Activated T-helper 17 cell treated with anti-CD3 and anti-CD28 coated beads, Interleukin-2, amount 50 U/mL, for 72 hours (primary cell): ENCODE measurements around the gene BRCA2. TPM values are rescaled to one million over a fixed set of nuclear protein-coding genes. Genes with fewer than 3 reads are reported as not detected.
A peak's percentile ranks its signal among the peaks of the same experiment; 100 is the strongest.

Source experiments
- ATAC-seq: fragments of 150-1000 bp; cut with Tn5 transposase; replicated peaks from 2 replicates; pipeline ENCODE4 v1.10.0; 2021; ENCODE audit warnings: mild to moderate bottlenecking, moderate library complexity
- H3K27ac Mint-ChIP-seq: one replicate; pipeline ENCODE4 v1.8.0; 2022; ENCODE audit warnings: mixed read lengths
- H3K27me3 Mint-ChIP-seq: one replicate; pipeline ENCODE4 v1.8.0; 2022; ENCODE audit warnings: mixed read lengths
- H3K36me3 Mint-ChIP-seq: one replicate; pipeline ENCODE4 v1.8.0; 2022; ENCODE audit warnings: low read depth, mild to moderate bottlenecking, mixed read lengths
- H3K4me1 Mint-ChIP-seq: one replicate; pipeline ENCODE4 v1.8.0; 2022; ENCODE audit warnings: mixed read lengths
- H3K4me3 Mint-ChIP-seq: one replicate; pipeline ENCODE4 v1.8.0; 2022; ENCODE audit warnings: mild to moderate bottlenecking, mixed read lengths
- H3K9me3 Mint-ChIP-seq: one replicate; pipeline ENCODE4 v1.8.0; 2022; ENCODE audit warnings: mixed read lengths
- total RNA-seq, 2 donors: library from RNA; stranded (reverse); gene quantifications; one replicate each; pipeline ENCODE4 v1.2.3, GENCODE V29; 2022

The BRCA2 gene
- 10 to 100 TPM; 27.7 to 28.5 TPM for total RNA-seq

DNA sequence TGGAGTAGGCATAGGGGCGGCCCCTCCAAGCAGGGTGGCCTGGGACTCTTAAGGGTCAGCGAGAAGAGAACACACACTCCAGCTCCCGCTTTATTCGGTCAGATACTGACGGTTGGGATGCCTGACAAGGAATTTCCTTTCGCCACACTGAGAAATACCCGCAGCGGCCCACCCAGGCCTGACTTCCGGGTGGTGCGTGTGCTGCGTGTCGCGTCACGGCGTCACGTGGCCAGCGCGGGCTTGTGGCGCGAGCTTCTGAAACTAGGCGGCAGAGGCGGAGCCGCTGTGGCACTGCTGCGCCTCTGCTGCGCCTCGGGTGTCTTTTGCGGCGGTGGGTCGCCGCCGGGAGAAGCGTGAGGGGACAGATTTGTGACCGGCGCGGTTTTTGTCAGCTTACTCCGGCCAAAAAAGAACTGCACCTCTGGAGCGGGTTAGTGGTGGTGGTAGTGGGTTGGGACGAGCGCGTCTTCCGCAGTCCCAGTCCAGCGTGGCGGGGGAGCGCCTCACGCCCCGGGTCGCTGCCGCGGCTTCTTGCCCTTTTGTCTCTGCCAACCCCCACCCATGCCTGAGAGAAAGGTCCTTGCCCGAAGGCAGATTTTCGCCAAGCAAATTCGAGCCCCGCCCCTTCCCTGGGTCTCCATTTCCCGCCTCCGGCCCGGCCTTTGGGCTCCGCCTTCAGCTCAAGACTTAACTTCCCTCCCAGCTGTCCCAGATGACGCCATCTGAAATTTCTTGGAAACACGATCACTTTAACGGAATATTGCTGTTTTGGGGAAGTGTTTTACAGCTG is at the start of gene BRCA2, which contains the start of gene ZAR1L:
BRCA2 (plus strand) TSS at position 271 of the 790 bp plus-strand sequence. CDS start 953 bp downstream, outside the sequence.
ZAR1L (minus strand) TSS at position 126 of the 790 bp plus-strand sequence. CDS start 3,438 bp downstream, outside the sequence.
- peak within 1 kb of the TSS; percentile 98 for H3K27ac Mint-ChIP-seq
- H3K4me3 Mint-ChIP-seq = peak within 1 kb of the TSS; percentile 96
- H3K27me3 Mint-ChIP-seq = no peaks in the 10 kb centered on the region
- H3K36me3 Mint-ChIP-seq = peaks cover 49% of the 10 kb centered on the region
- no peaks in the 10 kb centered on the region for H3K9me3 Mint-ChIP-seq
- ATAC-seq = peak; percentile 97
- H3K4me1 Mint-ChIP-seq = peaks cover 15% of the 10 kb centered on the region

DNA sequence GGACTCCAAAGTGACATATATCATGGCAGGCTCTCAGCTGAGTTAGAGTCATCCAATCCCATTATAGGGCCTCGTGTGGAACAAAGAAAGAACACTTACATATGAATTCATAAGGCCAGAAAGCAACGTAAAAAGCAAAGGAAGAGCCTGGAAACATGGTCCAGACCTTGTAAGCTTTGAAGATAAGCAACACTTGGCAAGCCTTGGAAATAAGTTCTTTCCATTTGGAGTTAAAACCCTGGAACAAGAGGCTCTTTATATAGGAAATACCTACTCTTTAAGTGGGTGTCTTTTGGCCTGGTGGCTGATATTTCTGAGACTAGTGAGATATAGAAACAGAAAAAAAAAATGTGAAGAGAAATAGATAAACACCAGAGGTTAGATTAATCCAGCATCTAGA is 49.6 kb upstream of the BRCA2 start:
- no peak overlapping the region for H3K27ac Mint-ChIP-seq
- ATAC-seq = no peak
- H3K9me3 Mint-ChIP-seq = no peaks in the 10 kb centered on the region
- H3K36me3 Mint-ChIP-seq = peaks cover 56% of the 10 kb centered on the region
- H3K4me3 Mint-ChIP-seq = no peak overlapping the region
- no peaks in the 10 kb centered on the region for H3K27me3 Mint-ChIP-seq
- no peaks in the 10 kb centered on the region for H3K4me1 Mint-ChIP-seq

DNA sequence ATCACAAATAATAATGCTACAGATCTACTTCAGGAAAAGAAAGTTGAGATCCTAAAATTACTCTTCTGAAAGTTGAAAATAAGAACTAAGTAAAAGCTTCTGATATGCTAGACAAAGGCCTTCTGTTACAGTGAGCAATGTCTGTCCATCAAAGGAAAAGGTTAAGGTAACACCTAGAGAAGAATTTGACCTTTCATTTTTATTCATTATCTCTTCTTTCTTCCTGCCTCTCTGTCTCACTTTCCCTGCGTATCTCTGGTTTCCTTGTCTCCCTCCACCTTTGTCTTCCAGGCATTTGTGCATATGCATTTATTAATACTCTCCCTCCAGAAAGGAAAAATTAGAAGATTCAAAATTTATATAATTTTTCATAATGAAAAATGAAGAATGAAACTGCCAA is 49.2 kb upstream of the BRCA2 start:
- Mint-ChIP-seq H3K4me1 (no peaks in the 10 kb centered on the region), H3K36me3 (peaks cover 56% of the 10 kb centered on the region), H3K9me3 (no peaks in the 10 kb centered on the region), H3K27ac (no peak overlapping the region), H3K4me3 (no peak overlapping the region), H3K27me3 (no peaks in the 10 kb centered on the region)
- ATAC-seq = no peak

- ATAC-seq = peak; percentile 53
- no peak overlapping the region for H3K4me3 Mint-ChIP-seq
- H3K27me3 Mint-ChIP-seq = no peaks in the 10 kb centered on the region
- peaks cover 47% of the 10 kb centered on the region for H3K36me3 Mint-ChIP-seq
- H3K9me3 Mint-ChIP-seq = no peaks in the 10 kb centered on the region
- peaks cover 5% of the 10 kb centered on the region for H3K4me1 Mint-ChIP-seq
- no peak overlapping the region for H3K27ac Mint-ChIP-seq
These were observed 47.4 kb upstream of the BRCA2 start for GRCh38 chr13:32267836-32268439.

DNA sequence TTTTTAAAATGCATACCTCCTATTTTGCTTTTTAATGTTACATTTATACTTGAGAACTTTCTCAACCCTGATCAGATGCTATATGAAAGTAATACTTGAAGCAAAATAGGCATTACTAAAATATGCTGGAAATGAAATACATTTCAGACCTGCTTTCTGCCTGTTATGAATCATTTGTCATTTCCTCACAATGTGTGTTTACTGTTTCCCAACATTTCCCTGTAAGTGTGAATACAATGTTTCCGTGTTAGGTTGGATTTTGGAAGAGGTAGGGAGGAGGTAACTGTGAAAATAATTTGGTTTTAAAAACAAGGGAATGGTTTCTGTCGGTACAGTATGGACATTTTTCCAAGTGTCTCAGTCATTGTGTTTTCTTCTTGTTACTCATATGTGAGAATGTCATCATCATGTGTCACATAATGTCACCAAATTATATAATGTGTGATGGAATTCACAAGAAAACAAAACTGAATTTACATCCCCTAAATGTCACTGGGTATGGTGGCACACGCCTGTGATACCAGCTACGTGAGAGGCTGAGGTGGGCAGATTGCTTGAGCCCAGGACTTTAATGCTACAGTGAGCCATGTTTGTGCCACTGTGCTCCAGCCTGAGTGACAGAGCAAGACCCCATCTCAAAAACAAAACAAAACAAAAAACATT is 43.2 kb upstream of the BRCA2 start:
- peak; percentile 82 for ATAC-seq
- Mint-ChIP-seq H3K36me3 (peaks cover 47% of the 10 kb centered on the region), H3K4me3 (peak overlapping the region; percentile 43), H3K9me3 (no peaks in the 10 kb centered on the region), H3K27me3 (no peaks in the 10 kb centered on the region), H3K27ac (peak overlapping the region; percentile 82), H3K4me1 (peaks cover 5% of the 10 kb centered on the region)

DNA sequence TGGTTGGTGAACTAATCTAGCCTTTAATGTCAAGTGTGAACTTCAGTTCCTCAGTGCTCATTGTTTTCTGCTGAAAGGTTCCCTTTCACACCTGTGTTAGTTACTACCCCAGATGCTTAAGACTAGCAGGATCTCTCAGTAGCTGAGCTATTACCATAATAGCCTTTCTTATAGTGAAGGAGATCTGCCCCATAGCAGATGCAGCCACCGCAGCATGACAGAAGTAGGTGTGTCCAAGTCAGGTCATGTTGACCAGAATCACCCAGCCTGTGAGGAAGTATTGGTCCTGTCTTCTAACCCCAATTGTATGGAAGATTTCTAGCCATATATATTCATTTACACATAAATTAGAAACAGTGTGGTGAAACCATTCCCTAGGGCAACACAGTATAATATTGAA is 37.5 kb upstream of the BRCA2 start:
- H3K4me1 Mint-ChIP-seq = peaks cover 4% of the 10 kb centered on the region
- H3K27ac Mint-ChIP-seq = no peak overlapping the region
- peaks cover 70% of the 10 kb centered on the region for H3K36me3 Mint-ChIP-seq
- H3K9me3 Mint-ChIP-seq = no peaks in the 10 kb centered on the region
- no peak overlapping the region for H3K4me3 Mint-ChIP-seq
- ATAC-seq = no peak
- no peaks in the 10 kb centered on the region for H3K27me3 Mint-ChIP-seq

DNA sequence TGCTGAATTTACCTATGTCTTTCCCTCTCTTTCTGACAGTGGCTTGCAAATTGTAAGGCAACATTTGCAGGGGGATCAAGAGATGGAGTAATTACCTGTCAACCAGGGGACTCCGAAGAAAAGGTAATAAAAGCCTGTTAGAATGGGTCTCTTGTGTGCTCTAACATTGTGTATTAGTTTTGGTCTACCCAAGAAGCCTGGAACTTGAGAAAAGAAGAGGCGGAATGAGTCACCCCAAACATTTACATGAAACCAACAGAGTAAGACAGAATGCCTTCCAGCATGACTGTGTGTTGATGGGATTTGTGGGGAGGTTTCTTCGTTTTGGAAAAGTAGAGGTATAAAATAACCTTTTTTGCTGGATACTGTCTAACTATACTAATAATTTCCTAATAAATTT is 36.9 kb upstream of the BRCA2 start:
- peak; percentile 99 for ATAC-seq
- Mint-ChIP-seq H3K36me3 (peaks cover 74% of the 10 kb centered on the region), H3K27ac (no peak overlapping the region), H3K4me3 (no peak overlapping the region), H3K4me1 (peaks cover 4% of the 10 kb centered on the region), H3K9me3 (no peaks in the 10 kb centered on the region), H3K27me3 (no peaks in the 10 kb centered on the region)

DNA sequence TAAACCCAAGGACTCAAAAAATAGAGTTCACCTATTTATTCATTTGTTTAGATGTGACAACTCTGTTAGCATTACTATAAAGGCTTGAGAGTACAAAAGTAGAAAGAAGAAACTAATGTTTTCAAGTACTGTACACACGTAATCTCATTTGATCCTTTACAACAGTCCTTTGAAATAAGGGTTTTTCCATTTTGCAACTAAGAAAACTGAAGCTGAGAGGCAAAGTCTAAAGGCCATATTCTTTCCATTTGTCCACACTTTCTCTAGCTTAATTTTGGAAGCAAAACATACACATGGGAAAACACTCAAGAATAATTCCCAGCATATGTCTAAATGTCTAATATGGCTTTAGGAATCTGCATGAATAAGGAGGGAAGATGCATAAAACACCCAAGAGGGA is 34.2 kb upstream of the BRCA2 start:
- no peak for ATAC-seq
- Mint-ChIP-seq H3K36me3 (peaks cover 62% of the 10 kb centered on the region), H3K9me3 (no peaks in the 10 kb centered on the region), H3K27ac (no peak overlapping the region), H3K4me1 (peaks cover 4% of the 10 kb centered on the region), H3K27me3 (no peaks in the 10 kb centered on the region), H3K4me3 (no peak overlapping the region)

DNA sequence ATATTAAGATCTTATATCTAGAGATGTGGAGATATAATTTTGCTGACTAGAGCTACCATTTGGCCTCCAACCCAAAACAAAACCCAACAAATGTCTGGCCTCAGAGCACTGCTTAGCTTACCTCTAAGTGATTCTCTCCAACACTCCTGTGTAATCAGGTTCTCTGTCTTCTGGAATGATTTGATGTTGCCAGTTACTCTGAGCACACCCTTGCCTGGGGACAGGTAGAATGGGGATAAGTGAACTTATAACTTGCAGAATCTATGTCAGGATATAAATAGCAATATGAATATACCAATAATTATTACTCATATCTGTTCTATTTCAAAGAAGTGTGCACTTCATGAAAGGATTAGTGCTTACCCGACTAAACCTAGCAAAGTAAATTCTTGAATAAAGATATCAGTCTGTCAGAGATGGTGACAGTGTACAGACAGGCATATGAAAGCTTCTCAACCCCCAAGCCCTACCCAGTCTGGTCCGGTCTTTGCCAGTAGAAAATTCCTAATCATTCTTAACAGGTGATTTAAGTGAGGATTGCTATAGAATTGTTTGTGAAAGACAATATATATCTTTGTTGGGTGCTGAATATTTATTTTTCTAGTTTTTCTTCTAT is 33.1 kb upstream of the BRCA2 start:
- peaks cover 51% of the 10 kb centered on the region for H3K36me3 Mint-ChIP-seq
- no peak overlapping the region for H3K27ac Mint-ChIP-seq
- H3K9me3 Mint-ChIP-seq = no peaks in the 10 kb centered on the region
- no peaks in the 10 kb centered on the region for H3K27me3 Mint-ChIP-seq
- peaks cover 4% of the 10 kb centered on the region for H3K4me1 Mint-ChIP-seq
- ATAC-seq = no peak
- H3K4me3 Mint-ChIP-seq = no peak overlapping the region

DNA sequence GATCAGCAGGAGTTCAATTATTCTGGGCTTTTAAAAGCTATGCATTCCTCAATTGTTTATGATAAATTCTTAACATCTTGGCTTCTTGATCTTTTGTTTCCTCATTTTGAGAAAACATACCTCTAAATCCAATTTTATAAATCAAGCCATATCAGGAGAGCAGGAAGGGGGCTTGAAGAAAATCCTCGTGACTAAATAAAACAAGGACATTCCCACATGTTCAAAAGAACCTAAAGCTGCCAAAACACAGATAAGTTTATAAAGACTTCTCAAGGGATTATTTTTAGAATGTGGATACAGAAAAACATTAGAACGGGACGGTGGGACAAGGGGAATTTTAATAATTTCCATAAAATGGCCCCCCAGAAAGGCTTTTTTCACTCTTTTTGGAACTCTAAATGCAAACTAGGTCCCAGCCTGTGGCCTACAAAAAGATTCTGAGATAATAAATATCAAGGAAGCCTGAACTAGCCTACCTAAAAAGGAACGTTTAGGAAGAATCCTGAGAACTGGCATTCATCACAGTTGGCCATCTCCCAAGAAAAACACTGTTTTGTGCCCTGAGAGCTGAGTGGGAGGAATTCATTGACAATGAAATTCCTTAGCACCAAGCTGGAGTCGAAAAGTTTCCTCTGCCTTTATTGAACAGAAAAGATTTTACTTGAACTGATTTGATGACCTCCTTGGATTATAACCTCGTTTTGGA is 30.2 kb upstream of the BRCA2 start:
- no peaks in the 10 kb centered on the region for H3K27me3 Mint-ChIP-seq
- ATAC-seq = no peak
- peaks cover 4% of the 10 kb centered on the region for H3K4me1 Mint-ChIP-seq
- H3K27ac Mint-ChIP-seq = no peak overlapping the region
- no peaks in the 10 kb centered on the region for H3K9me3 Mint-ChIP-seq
- peaks cover 29% of the 10 kb centered on the region for H3K36me3 Mint-ChIP-seq
- no peak overlapping the region for H3K4me3 Mint-ChIP-seq

DNA sequence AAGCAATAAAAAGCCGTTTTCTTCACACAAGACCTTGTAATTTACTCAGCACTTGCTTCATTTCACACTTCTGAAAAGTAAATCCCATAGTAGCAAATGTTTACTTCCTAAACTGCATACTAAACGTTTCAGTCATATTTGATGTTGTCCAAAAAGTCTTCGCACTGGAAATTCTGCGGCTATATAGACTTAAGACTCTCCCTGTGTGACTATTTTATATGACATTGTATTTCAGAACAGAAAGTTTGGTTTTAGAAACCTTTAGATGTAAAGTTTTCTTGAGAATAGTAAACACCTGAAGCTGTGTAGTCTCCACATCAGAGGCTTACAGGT is 29.7 kb upstream of the BRCA2 start:
- H3K4me1 Mint-ChIP-seq = peaks cover 4% of the 10 kb centered on the region
- no peak overlapping the region for H3K4me3 Mint-ChIP-seq
- no peaks in the 10 kb centered on the region for H3K9me3 Mint-ChIP-seq
- no peak overlapping the region for H3K27ac Mint-ChIP-seq
- peaks cover 27% of the 10 kb centered on the region for H3K36me3 Mint-ChIP-seq
- ATAC-seq = no peak
- no peaks in the 10 kb centered on the region for H3K27me3 Mint-ChIP-seq

DNA sequence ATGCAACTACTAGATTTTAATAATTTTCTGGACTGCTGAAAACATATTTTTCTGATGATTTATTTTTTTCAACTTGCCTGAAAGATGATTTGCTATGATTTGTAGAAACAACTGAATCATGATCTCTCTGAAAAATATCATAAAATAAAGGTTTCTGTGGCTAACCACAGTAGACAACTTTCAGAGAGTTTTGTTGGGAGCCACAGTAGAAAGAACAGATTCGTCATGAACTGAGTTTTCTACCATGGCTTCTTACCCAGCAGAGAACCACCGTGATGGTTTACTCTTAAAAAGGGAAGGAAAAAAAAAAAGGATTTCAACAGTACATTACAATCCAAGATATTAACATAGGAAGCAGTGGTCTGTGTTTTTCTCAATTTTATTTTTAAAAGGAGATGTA is 18.1 kb upstream of the BRCA2 start:
- Mint-ChIP-seq H3K27me3 (peaks cover 3% of the 10 kb centered on the region), H3K4me3 (peak overlapping the region; percentile 15), H3K27ac (peak overlapping the region; percentile 40), H3K4me1 (no peaks in the 10 kb centered on the region), H3K9me3 (no peaks in the 10 kb centered on the region), H3K36me3 (peaks cover 25% of the 10 kb centered on the region)
- peak; percentile 59 for ATAC-seq

DNA sequence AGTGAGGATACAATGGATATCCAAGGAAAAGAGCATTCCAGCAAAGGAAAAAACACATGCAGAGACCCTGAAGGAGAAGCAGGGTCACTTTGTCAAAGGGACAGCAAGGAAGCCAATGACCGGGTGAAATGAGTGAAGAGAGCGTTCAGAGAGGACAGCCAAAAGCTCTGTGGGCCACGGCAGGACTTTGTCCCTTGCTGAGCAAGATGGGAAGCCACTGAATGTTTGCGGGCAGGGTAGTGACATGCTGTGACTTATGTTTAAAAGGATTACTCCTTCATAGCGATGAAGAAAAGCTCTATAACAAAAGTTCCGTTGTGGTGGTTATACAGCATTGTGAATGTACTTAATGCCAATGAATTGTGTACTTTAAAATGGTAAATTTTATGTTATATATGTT is 16.6 kb upstream of the BRCA2 start:
- Mint-ChIP-seq H3K36me3 (peaks cover 23% of the 10 kb centered on the region), H3K27ac (no peak overlapping the region), H3K27me3 (peaks cover 3% of the 10 kb centered on the region), H3K9me3 (no peaks in the 10 kb centered on the region), H3K4me3 (no peak overlapping the region), H3K4me1 (no peaks in the 10 kb centered on the region)
- no peak for ATAC-seq

DNA sequence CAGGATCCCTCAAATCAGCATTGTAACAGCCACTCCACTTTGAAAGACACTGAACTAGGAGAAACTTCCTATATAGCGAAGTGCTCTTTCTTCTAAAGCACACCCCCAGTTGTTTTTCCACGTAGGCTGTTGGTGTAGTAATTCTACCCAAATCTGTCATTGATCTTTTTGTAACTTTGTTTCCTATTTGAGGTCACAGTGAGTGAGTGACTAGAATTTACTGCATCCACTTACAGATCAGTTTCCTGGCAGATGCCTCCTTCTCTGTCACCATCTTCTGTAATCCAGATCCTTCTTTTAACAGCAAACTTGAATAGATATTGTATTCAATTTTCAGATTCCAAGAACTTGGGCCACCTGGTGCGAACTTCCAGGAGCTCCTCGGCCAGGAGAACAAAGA is 15.4 kb upstream of the BRCA2 start:
- no peaks in the 10 kb centered on the region for H3K9me3 Mint-ChIP-seq
- H3K27ac Mint-ChIP-seq = no peak overlapping the region
- peaks cover 16% of the 10 kb centered on the region for H3K36me3 Mint-ChIP-seq
- H3K4me3 Mint-ChIP-seq = no peak overlapping the region
- peak; percentile 39 for ATAC-seq
- no peaks in the 10 kb centered on the region for H3K4me1 Mint-ChIP-seq
- H3K27me3 Mint-ChIP-seq = peaks cover 3% of the 10 kb centered on the region
